HG03457 (cell line): ENCODE measurements around the gene PRR32.
"Not testable (repeated sequence)": the region's sequence is repeated elsewhere in the genome, so short reads cannot be mapped to it uniquely, and the experiment has no call there.

Experiments used
- ATAC-seq: cut with Tn5 transposase; IDR thresholded peaks from one replicate; pipeline ENCODE4 v1.9.1; 2021; ENCODE audit warnings: moderate number of reproducible peaks; ENCODE audit not compliant: unreplicated experiment

The PRR32 gene

GRCh38 chrX:126819429-126819828, at the start of gene PRR32:
Gene PRR32 (plus strand): TSS chrX:126819729. CDS start chrX:126819844, 115 bp downstream.
- no peak for ATAC-seq

- ATAC-seq, result no peak
Measured at GRCh38 chrX:126770179-126770578, 49.4 kb upstream of the PRR32 start.

- no peak for ATAC-seq
Measured at GRCh38 chrX:126785539-126785938, 34.0 kb upstream of the PRR32 start.

- ATAC-seq, result no peak
Measured at GRCh38 chrX:126799059-126799458, 20.5 kb upstream of the PRR32 start.

- not testable (repeated sequence) for ATAC-seq
Measured at GRCh38 chrX:126806784-126807183, 12.7 kb upstream of the PRR32 start.

GRCh38 chrX:126815806-126816205, 3.7 kb upstream of the PRR32 start:
- no peak for ATAC-seq

- ATAC-seq, result no peak
Measured at GRCh38 chrX:126820700-126821420, 1.3 kb downstream of the PRR32 start.

- ATAC-seq, result no peak
Measured at GRCh38 chrX:126824338-126825007, 4.9 kb downstream of the PRR32 start.

GRCh38 chrX:126825566-126826193, 6.2 kb downstream of the PRR32 start:
- ATAC-seq, result no peak

- ATAC-seq, result no peak
Measured at GRCh38 chrX:126836186-126836585, 16.7 kb downstream of the PRR32 start.

GRCh38 chrX:126847143-126847542, 27.6 kb downstream of the PRR32 start:
- ATAC-seq, result no peak

- ATAC-seq, result no peak
Measured at GRCh38 chrX:126855839-126856524, 36.5 kb downstream of the PRR32 start.
